Activated T-cell treated with anti-CD3 and anti-CD28 coated beads, Interleukin-2, amount 50 U/mL, for 4 hours (primary cell): ENCODE data around the gene PPP1R16B. TPM values are rescaled to one million over a fixed set of nuclear protein-coding genes. Genes with fewer than 3 reads are reported as not detected.
A peak's percentile ranks its signal among the peaks of the same experiment; 100 is the strongest.
"Not testable (repeated sequence)": the region's sequence is repeated elsewhere in the genome, so short reads cannot be mapped to it uniquely, and the experiment has no call there.

Experiments
- ATAC-seq, 2 donors: fragments of 200-7000 bp; cut with Tn5 transposase; one replicate each; pipeline ENCODE4 v1.10.0; 2021
- DNase-seq: peaks from one replicate; pipeline ENCODE4 v3.0.0-alpha.2; 2020
- H3K27me3 Mint-ChIP-seq: one replicate; pipeline ENCODE4 v1.8.0; 2021; ENCODE audit warnings: low read depth, mixed read lengths
- H3K36me3 Mint-ChIP-seq: one replicate; pipeline ENCODE4 v1.8.0; 2022; ENCODE audit warnings: mixed read lengths; ENCODE audit not compliant: insufficient read depth
- H3K4me1 Mint-ChIP-seq: one replicate; pipeline ENCODE4 v1.8.0; 2021; ENCODE audit warnings: low read depth, mixed read lengths
- H3K4me3 Mint-ChIP-seq: one replicate; pipeline ENCODE4 v1.8.0; 2021; ENCODE audit warnings: mild to moderate bottlenecking, moderate library complexity, mixed read lengths
- H3K9me3 Mint-ChIP-seq: one replicate; pipeline ENCODE4 v1.8.0; 2021; ENCODE audit warnings: mixed read lengths
- total RNA-seq, 3 donors: library from RNA; stranded (reverse); gene quantifications; one replicate each; pipeline ENCODE4 v1.2.1, GENCODE V29; 2021

PPP1R16B gene
- total RNA-seq, 3 donors from 2014 or later = 148 to 163 (median 160) TPM

DNA sequence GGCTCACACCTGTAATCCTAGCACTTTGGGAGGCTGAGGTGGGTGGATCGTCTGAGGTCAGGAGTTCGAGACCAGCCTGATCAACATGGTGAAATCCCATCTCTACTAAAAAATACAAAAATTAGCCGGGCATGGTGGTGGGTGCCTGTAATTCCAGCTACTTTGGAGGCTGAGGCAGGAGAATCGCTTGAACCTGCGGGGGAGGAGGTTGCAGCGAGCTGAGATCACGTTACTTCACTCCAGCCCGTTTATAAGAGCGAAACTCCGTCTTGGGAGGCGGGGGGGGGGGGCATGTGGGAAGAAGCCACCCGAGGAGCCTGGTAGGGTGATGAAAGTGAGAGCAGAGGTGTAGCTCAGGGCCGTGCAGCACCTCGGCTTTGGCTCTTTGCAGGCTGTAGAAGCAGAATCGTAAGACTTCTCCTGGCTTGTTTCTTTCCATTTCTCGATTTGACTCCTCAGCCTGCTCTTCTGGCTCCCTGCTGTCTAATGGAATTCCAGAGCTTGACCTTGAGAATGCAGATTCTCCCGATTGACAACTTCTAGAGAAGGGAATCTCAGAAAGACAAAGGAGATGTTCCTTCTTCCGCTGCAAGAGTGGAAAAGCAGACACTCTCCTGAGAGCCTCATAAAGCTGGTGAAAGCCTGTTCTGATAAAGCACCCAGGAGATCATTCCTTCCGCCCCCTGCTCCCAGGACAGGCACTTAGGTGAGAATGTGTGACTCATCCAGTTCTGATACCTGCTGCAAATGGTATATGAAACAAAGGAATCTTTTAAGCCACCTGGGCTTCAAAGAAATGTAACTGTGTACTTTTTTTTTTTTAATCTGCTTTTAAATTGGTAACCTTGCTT lies 26.0 kb upstream of the PPP1R16B start:
- ATAC-seq = no peak
- Mint-ChIP-seq H3K9me3 (peaks cover 1% of the 10 kb centered on the region), H3K4me3 (no peak overlapping the region), H3K4me1 (peaks cover 8% of the 10 kb centered on the region), H3K36me3 (peaks cover 4% of the 10 kb centered on the region), H3K27me3 (no peaks in the 10 kb centered on the region)
- no peak for DNase-seq

DNA sequence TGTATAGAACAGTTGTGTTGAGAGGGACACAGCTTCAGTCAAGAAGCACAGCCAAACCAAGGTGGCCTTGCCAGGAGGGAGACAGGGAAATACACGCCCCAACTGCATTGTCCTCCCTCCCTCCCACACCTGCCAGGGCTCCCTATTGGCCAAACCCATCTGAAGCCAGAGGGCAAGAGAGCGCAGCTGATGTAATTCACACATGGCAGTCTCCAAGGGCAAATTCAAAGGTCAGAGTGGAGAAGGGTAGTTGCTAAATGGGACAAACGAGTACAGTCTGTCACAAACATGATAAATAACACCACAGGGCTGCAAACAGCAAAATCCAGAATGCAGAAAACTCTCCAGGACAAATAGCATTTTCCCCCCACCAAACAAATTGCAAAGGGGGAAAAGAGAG lies 23.2 kb upstream of the PPP1R16B start:
- Mint-ChIP-seq H3K9me3 (no peaks in the 10 kb centered on the region), H3K4me1 (peaks cover 8% of the 10 kb centered on the region), H3K4me3 (no peak overlapping the region), H3K27me3 (no peaks in the 10 kb centered on the region), H3K36me3 (no peaks in the 10 kb centered on the region)
- ATAC-seq (no peak), DNase-seq (no peak)

DNA sequence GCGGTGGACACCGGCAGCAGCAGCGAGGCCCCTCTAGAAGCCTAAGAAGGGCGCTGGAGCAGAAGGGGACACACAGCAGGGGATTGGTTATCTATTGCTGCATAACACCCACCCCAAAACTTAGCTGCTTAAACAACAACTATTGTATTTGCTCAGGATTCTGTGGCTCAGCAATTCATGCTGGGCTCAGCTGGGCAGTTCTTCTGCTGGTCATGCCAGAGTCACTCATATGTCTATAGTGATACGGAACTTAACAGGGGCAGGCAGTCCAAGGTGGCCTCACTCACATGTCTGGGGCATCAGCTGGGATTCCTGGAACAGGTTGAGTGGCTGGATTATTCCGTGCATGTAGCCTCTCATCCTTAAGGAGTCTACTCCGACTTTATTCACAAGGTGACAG lies 17.6 kb upstream of the PPP1R16B start:
- Mint-ChIP-seq H3K4me3 (no peak overlapping the region), H3K27me3 (no peaks in the 10 kb centered on the region), H3K9me3 (no peaks in the 10 kb centered on the region), H3K36me3 (no peaks in the 10 kb centered on the region), H3K4me1 (peaks cover 8% of the 10 kb centered on the region)
- ATAC-seq = no peak
- DNase-seq = no peak

DNA sequence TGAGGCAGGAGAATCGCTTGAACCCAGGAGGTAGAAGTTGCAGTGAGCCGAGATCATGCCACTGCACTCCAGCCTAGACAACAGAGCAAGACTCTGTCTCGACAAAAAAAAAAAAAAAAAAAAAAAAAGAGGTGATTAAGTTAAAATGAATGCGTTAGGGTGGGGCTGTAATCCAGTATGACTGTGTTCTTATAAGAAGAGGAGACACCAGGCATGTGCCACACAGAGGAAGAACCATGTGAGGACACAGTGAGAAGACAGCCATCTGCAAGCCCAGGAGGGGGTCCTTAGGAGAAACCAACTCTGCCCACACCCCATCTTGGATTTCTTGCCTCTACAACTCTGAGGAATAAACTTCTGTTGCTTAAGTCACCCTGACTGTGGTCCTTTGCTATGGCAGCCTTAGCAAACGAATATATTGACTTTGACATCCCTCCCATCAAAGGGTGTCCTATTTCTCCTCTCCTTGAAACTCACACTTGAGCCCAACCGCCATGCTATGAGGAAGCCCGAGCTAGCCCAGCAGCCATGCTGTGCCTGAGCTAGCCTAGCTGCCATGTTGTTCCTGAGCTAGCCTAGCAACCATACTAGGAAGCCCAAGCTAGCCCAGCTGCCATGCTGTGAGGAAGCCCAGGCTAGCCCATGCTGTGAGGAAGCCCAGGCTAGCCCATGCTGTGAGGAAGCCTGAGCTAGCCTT lies 15.8 kb upstream of the PPP1R16B start:
- ATAC-seq (no peak), DNase-seq (no peak)
- Mint-ChIP-seq H3K4me1 (peaks cover 10% of the 10 kb centered on the region), H3K9me3 (no peaks in the 10 kb centered on the region), H3K27me3 (no peaks in the 10 kb centered on the region), H3K4me3 (no peak overlapping the region), H3K36me3 (no peaks in the 10 kb centered on the region)

DNA sequence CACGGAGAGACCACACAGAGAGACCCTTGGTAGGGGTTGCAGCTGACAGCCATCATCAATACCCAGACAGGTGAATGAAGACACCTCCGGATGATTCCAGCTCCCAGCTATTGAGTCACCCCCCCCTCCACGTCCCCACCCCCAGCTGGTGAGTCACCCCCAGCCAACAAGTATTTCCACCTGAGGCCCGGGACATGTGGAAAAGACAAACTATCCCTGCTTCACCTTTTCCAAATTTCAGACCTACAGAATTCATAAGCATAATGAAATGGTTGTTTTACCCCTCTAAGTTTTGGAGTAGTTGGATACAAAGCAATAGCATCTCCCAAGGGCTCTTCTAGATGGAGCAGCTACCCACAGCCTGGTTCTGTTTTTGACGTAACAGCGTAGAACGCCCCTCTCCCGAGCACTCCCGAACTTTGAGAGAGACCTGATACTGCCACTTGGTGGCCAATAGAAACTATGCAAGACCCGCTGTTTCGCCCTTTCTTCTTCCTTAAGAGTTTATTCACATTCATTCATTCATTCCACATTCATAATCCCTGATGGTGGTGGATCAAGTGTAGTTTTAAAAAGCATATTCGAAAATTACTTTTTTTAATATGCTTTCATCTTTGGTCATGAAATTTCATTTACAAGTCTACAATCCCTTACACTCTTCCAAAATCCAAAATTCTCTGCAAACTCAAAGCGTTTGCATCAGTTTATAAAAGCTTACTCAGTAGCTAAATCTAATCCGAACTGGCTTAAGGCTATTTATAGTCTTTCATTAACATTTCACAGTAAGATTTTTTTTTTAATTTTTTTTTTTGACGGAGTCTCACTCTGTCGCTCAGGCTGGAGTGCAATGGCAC lies 15.1 kb upstream of the PPP1R16B start:
- no peaks in the 10 kb centered on the region for H3K36me3 Mint-ChIP-seq
- ATAC-seq = peak; percentile 65 to 80
- H3K4me3 Mint-ChIP-seq = no peak overlapping the region

DNA sequence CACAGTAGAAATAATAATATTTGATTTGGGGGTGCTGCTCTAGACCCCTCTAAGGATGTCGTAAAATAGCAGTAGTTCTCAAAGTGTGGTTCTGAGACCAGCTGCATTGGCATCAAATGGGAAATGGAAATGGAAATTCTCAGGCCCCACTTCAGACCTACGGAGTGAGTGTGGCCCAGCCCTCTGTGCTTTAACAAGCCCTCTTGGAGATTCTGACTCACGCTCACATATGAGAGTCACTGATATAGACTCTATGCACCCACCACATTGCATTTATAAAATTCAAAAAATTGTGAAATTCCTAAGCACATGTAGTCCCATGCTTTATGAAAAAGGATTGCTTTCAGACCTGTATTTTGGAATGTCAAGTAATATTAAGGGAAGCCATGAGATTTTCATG lies 14.2 kb upstream of the PPP1R16B start:
- DNase-seq (no peak), ATAC-seq (no peak)
- Mint-ChIP-seq H3K27me3 (no peaks in the 10 kb centered on the region), H3K4me1 (peaks cover 10% of the 10 kb centered on the region), H3K36me3 (no peaks in the 10 kb centered on the region), H3K4me3 (no peak overlapping the region), H3K9me3 (no peaks in the 10 kb centered on the region)

More for the DNA sequence above, 15.1 kb upstream of the PPP1R16B start:
- Mint-ChIP-seq H3K4me1 (peaks cover 10% of the 10 kb centered on the region), H3K27me3 (no peaks in the 10 kb centered on the region), H3K9me3 (no peaks in the 10 kb centered on the region)
- peak; percentile 41 for DNase-seq

DNA sequence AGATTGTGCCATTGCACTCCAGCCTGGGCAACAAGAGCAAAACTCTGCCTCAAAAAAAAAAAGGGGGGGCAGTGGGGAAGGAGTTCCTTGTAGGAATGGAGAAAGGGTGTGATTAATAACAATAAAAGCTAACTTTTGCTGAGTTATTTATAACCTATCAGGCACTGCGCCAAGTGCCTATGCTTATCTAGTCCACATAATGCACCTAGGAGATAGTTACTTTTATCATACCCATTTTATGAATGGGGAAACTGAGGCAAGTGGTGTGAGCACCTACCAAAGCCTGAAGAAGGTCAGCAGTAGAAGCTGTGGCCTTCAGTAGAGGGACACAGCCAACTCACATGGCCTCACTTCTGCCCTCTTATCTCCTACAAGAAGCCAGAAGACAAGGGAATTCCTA lies 13.6 kb upstream of the PPP1R16B start:
- DNase-seq (no peak), ATAC-seq (no peak)
- Mint-ChIP-seq H3K27me3 (no peaks in the 10 kb centered on the region), H3K4me3 (no peak overlapping the region), H3K9me3 (no peaks in the 10 kb centered on the region), H3K36me3 (no peaks in the 10 kb centered on the region), H3K4me1 (peaks cover 10% of the 10 kb centered on the region)

DNA sequence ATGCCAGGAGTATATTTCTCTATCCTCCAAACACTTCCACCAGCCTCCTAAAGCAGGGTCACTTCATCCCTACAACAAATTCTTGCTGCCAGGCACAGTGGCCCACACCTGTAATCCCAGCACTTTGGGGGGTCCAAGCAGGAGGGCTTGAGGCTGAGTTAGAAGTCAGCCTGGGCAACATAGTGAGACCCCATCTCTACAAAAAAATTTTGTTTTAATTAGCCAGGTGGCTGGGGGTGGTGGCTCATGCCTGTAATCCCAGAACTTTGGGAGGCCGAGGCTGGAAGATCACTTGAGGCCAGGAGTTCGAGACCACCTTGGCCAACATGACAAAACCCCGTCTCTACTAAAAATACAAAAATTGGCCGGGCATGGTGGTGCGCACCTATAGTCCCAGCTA lies 11.4 kb upstream of the PPP1R16B start:
- not testable (repeated sequence) for H3K36me3 Mint-ChIP-seq, H3K27me3 Mint-ChIP-seq, H3K4me3 Mint-ChIP-seq, DNase-seq, ATAC-seq, H3K9me3 Mint-ChIP-seq
- H3K4me1 Mint-ChIP-seq = peaks cover 14% of the 10 kb centered on the region

DNA sequence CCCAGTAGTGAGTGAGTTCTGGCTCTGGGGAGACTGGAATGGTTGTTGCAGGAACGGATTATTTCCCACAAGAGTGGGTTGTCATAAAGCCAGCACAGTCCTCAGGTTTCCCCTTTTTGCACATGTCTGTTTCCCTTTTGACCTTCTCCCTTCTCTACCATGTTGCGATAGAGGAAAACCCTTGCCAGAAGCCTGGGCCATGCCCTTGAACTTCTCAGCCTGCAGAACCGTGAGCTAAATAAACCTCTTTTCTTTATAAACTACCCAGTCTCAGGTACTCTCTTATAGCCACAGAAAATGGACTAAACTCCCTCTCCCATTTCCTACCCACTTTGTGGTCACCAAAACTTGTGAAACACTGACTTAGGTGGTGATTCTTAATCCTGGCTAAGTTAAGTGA lies 7.2 kb upstream of the PPP1R16B start:
- H3K36me3 Mint-ChIP-seq = no peaks in the 10 kb centered on the region
- no peaks in the 10 kb centered on the region for H3K27me3 Mint-ChIP-seq
- peaks cover 7% of the 10 kb centered on the region for H3K9me3 Mint-ChIP-seq
- no peak overlapping the region for H3K4me3 Mint-ChIP-seq
- ATAC-seq (no peak), DNase-seq (no peak)
- H3K4me1 Mint-ChIP-seq = peaks cover 16% of the 10 kb centered on the region

DNA sequence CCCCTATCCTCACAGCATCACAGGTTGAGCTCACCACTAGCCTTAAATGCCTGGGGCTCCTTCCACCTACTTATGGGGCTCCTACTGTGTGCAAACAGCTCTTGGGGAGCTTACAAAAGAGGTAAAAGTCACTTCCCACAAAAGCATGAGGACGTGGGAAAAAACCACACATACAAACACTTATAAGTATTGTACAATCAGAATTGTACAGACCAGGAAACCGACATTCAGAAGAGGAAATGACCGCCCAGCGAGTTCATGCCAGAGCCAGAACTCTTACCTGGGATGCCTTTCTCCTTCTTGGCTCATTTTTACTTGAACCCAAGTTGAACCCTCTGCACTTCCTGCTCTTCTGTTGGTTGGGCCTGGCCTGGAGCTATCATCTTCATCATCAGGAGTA lies 6.3 kb upstream of the PPP1R16B start:
- no peak for ATAC-seq
- DNase-seq = no peak
- no peak overlapping the region for H3K4me3 Mint-ChIP-seq
- peaks cover 7% of the 10 kb centered on the region for H3K9me3 Mint-ChIP-seq
- no peaks in the 10 kb centered on the region for H3K27me3 Mint-ChIP-seq
- no peaks in the 10 kb centered on the region for H3K36me3 Mint-ChIP-seq
- peaks cover 20% of the 10 kb centered on the region for H3K4me1 Mint-ChIP-seq

DNA sequence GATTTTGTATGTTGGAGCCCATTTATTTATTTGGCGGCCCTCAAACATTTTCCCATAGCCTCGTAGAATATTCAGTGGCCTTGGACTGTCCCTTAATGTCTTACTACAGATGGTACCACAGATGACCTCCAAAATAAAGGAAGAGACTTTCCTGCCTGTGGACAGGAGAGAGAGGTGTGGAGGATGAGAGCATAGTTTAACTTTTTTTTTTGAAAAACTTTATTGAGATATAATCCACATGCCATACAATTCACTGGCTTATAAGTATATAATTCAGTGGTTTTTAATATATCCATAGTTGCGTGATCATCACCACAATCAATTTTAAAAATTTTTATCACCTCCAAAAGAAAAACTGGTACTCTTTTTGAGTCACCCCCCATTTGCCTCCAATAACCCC lies 4.6 kb upstream of the PPP1R16B start:
- DNase-seq = no peak
- H3K9me3 Mint-ChIP-seq = peaks cover 7% of the 10 kb centered on the region
- no peaks in the 10 kb centered on the region for H3K36me3 Mint-ChIP-seq
- no peak overlapping the region for H3K4me3 Mint-ChIP-seq
- ATAC-seq = no peak
- peaks cover 31% of the 10 kb centered on the region for H3K4me1 Mint-ChIP-seq
- no peaks in the 10 kb centered on the region for H3K27me3 Mint-ChIP-seq

DNA sequence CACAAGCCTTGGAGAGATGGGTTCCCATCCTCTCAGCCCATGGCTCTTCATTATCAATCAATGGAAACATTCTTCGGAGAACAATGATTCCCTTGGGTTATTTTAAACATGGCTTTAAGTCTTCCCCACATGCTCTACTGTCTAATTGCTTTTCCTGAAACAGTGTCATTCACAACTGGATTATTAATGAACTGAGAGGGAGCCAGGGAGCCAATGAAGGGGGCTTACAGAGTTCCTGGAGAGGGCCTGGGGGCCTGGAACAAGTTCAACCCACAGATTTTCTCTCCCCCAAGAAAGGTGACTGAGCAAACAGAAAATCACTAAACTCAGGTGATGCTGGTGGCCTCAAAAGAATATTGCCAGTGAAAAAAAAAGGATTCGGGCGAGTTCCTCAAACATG lies 1.3 kb upstream of the PPP1R16B start:
- Mint-ChIP-seq H3K4me3 (peak overlapping the region; percentile 89), H3K9me3 (no peaks in the 10 kb centered on the region), H3K36me3 (peaks cover 12% of the 10 kb centered on the region), H3K4me1 (peaks cover 45% of the 10 kb centered on the region), H3K27me3 (no peaks in the 10 kb centered on the region)
- ATAC-seq = no peak
- no peak for DNase-seq

DNA sequence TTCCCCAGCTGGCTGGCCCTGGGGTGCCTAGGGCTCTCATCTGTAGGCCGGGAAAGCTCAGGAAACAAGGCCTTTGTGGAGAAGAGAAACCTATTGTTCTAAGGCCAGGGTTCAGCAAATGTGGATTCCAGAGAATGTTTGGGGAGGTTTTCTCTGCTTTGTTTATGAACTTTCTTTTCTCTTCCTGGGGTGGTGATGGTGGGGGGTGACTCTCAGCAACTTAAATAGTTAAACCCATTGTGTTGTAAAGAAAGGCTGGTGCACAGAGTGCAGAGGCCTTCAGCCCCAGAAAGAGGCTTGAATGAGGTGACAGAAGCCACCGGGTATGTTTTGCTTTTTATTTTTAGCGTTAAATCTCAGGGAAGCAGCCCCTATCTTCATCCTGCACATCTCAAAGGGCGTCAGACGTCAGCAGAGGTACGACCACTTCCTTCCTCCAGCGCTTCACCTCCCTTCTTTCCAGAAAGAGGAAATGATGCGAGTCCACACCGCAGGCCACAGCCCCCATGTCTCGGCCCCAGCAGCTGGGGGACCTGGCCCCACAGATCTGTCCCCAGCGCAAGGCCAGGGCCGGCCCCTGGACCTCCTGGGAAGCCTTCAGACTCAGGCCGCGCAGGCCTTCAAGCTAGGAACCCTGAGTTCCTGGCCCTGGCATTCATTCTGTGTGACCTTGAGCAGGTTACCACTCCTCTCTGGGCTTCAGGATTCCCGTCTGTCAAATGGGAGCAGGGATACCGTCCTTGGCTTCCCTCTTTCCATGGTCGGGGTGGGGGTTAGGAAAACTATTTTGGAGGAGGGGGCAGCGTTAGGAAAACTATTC lies 605 bp upstream of the PPP1R16B start:
- Mint-ChIP-seq H3K4me1 (peaks cover 46% of the 10 kb centered on the region), H3K36me3 (peaks cover 16% of the 10 kb centered on the region), H3K4me3 (peak overlapping the region; percentile 89), H3K27me3 (no peaks in the 10 kb centered on the region), H3K9me3 (no peaks in the 10 kb centered on the region)
- DNase-seq (peak; percentile 60), ATAC-seq (peak; percentile 49 to 54)
